CD4-positive, alpha-beta memory T cell (primary cell): Measurements from ENCODE around the gene GPR161. TPM values are rescaled to one million over a fixed set of nuclear protein-coding genes. Genes with fewer than 3 reads are reported as not detected.

ENCODE experiments used
- CTCF ChIA-PET: fragments of 350-600 bp; sonication (Branson Sonifier 250); formaldehyde crosslinking; loops from one replicate; lab custom pipeline; 2021; ENCODE audit warnings: inconsistent platforms; ENCODE audit not compliant: partially characterized antibody; lab: Charles Lee
- POLR2A ChIA-PET: fragments of 350-600 bp; sonication (Branson Sonifier 250); formaldehyde crosslinking; loops from one replicate; lab custom pipeline; 2021; ENCODE audit not compliant: partially characterized antibody; lab: Charles Lee
- DNase-seq, 5 donors: peaks; one replicate each; pipeline versions ENCODE4 v3.0.0 to v3.0.0-alpha.2; 2020 to 2022; ENCODE audit warnings: mixed read lengths in 1 of 5
- H3K27ac ChIP-seq: one replicate; pipeline ENCODE4 v1.7.0; 2013; ENCODE audit warnings: low read depth, low read length
- H3K27me3 ChIP-seq: 2 replicates; pipeline ENCODE4 v1.7.0; 2013; ENCODE audit warnings: mild to moderate bottlenecking, low read length, moderate library complexity; ENCODE audit not compliant: insufficient read depth
- H3K36me3 ChIP-seq: 2 replicates; pipeline ENCODE4 v1.7.0; 2013; ENCODE audit warnings: mild to moderate bottlenecking, low read length, moderate library complexity; ENCODE audit not compliant: insufficient read depth
- H3K4me1 ChIP-seq: 2 replicates; pipeline ENCODE4 v1.7.0; 2013; ENCODE audit warnings: mild to moderate bottlenecking, low read length, moderate library complexity; ENCODE audit not compliant: insufficient read depth
- H3K4me3 ChIP-seq, 2 donors: one replicate each; pipeline ENCODE4 v1.7.0; 2013; ENCODE audit warnings: low read length in 2 of 2, mild to moderate bottlenecking in 1 of 2
- H3K9me3 ChIP-seq, 2 donors: one replicate each; pipeline ENCODE4 v1.7.0; 2013; ENCODE audit warnings: low read length in 2 of 2, control low read depth in 1 of 2; ENCODE audit not compliant: control insufficient read depth in 1 of 2
- H3K27ac Mint-ChIP-seq, 7 donors: one replicate each; pipeline ENCODE4 v1.8.0; 2020 to 2021; ENCODE audit warnings: mixed read lengths in 7 of 7, mild to moderate bottlenecking in 6 of 7, inconsistent platforms in 3 of 7, moderate library complexity in 3 of 7
- H3K27me3 Mint-ChIP-seq, 2 donors: one replicate each; pipeline ENCODE4 v1.8.0; 2020 to 2021; ENCODE audit warnings: mixed read lengths in 2 of 2
- H3K36me3 Mint-ChIP-seq, 2 donors: one replicate each; pipeline ENCODE4 v1.8.0; 2020 to 2021; ENCODE audit warnings: mixed read lengths in 2 of 2, inconsistent platforms in 1 of 2, mild to moderate bottlenecking in 1 of 2
- H3K4me1 Mint-ChIP-seq, 4 donors: one replicate each; pipeline ENCODE4 v1.8.0; 2020 to 2021; ENCODE audit warnings: mixed read lengths in 4 of 4, mild to moderate bottlenecking in 1 of 4
- H3K4me3 Mint-ChIP-seq, 8 donors: one replicate each; pipeline ENCODE4 v1.8.0; 2020 to 2021; ENCODE audit warnings: mixed read lengths in 8 of 8, mild to moderate bottlenecking in 7 of 8, moderate library complexity in 6 of 8, inconsistent platforms in 3 of 8
- H3K9me3 Mint-ChIP-seq, 8 donors: one replicate each; pipeline ENCODE4 v1.8.0; 2020 to 2021; ENCODE audit warnings: mixed read lengths in 8 of 8, mild to moderate bottlenecking in 5 of 8, inconsistent platforms in 3 of 8, moderate library complexity in 1 of 8
- intact Hi-C: fragments of 100-400 bp; cut with micrococcal nuclease; formaldehyde crosslinking; loops from one replicate; pipeline ENCODE4 v1.15.1; 2023
- polyA plus RNA-seq, 2 donors: library from polyadenylated mRNA; unstranded; fragments of 300-500 nt; fragmentation: Illumina TruSeq; gene quantifications; one replicate each; pipeline ENCODE4 v1.2.3, GENCODE V29; 2021
- total RNA-seq, 2 experiments: library from RNA; stranded (reverse); gene quantifications; one replicate each; pipeline ENCODE4 v1.2.3, GENCODE V29; 2021

The GPR161 gene
- total and polyA plus RNA-seq, 4 experiments from 2014 or later, result 0.09 to 0.12 (median 0.10) TPM; not detected in 1

DNA sequence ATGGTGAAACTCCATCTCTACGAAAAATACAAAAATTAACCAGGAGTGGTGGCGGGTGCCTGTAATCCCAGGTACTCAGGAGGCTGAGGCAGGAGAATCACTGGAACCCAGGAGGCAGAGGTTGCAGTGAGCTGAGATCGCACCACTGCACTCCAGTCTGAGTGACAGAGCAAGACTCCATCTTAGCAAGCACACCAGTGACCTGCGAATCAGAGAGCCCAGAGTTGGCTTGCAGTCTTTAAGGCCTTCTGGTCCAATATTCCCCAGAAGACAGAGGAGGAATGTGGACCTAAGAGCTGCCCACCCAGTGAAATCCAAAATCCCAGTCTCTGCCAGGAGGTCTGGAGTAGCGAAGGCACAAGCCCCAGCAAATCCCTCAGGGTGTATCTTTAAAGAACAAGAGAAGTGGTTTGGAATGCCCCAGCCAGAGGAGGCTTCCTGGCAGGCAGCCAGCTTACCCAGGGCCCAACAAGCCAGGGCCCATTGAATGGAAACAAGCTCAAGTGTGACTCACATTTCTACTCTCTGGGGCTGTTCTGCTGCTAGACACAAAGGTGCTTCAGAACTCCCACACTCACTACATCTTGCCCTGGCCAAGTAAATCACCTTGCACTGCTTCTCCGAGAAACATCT, 23.9 kb downstream of the GPR161 start:
- intact Hi-C loops, result no loop called here
- DNase-seq, result no peak
- no peak overlapping the region for H3K4me3 ChIP-seq
- Mint-ChIP-seq H3K27ac (peak overlapping the region in 1 of 7 donors; percentile 14), H3K4me3 (no peak overlapping the region), H3K9me3 (no peaks in the 10 kb centered on the region), H3K4me1 (no peaks in the 10 kb centered on the region), H3K27me3 (no peaks in the 10 kb centered on the region), H3K36me3 (no peaks in the 10 kb centered on the region)
- no peaks in the 10 kb centered on the region for H3K9me3 ChIP-seq
- H3K36me3 ChIP-seq, result no peaks in the 10 kb centered on the region
- H3K27me3 ChIP-seq, result no peaks in the 10 kb centered on the region
- CTCF ChIA-PET, result no interaction called here
- H3K4me1 ChIP-seq, result no peaks in the 10 kb centered on the region
- POLR2A ChIA-PET, result no interaction called here
- H3K27ac ChIP-seq, result no peak overlapping the region

DNA sequence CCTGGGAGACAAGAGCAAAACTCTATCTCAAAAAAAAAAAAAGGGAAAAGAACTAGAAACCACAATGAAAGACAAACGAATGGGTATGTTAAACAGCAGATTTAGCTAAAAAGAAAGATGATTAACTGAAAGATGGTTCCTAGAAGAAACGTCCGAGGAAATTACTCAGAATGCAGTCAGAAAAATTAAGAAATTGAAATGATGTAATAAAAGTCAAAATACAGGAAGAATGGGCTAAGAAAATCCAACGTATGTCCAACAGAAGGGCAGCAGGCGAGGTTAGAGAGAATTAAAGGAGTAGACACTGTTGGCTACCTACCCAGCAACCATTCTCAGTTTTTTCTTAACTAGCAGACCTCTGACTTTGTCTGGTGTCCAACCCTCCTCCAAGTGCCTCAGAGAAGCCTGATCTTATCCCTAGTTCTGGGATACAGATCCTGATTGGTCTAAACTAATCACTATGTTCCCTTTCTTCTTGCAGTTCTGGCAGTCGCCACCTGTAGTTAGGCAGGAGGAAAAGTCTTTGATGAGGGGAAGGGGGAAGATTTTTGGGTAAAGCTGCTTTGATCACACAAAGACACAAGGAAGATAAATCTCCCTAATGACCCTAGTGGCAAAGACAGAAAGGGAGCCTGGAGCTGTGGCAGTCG, 25.7 kb downstream of the GPR161 start:
- Histone ChIP-seq H3K4me3 (no peak overlapping the region), H3K27ac (no peak overlapping the region), H3K27me3 (no peaks in the 10 kb centered on the region), H3K9me3 (no peaks in the 10 kb centered on the region), H3K4me1 (no peaks in the 10 kb centered on the region), H3K36me3 (no peaks in the 10 kb centered on the region)
- H3K27ac Mint-ChIP-seq, result no peak overlapping the region
- no peak overlapping the region for H3K4me3 Mint-ChIP-seq
- POLR2A ChIA-PET, result no interaction called here
- no peak for DNase-seq
- H3K9me3 Mint-ChIP-seq, result no peaks in the 10 kb centered on the region
- CTCF ChIA-PET, result no interaction called here
- intact Hi-C loops, result no loop called here
- H3K27me3 Mint-ChIP-seq, result peaks cover 0 to 2% of the 10 kb centered on the region in 2 donors
- no peaks in the 10 kb centered on the region for H3K36me3 Mint-ChIP-seq
- no peaks in the 10 kb centered on the region for H3K4me1 Mint-ChIP-seq

DNA sequence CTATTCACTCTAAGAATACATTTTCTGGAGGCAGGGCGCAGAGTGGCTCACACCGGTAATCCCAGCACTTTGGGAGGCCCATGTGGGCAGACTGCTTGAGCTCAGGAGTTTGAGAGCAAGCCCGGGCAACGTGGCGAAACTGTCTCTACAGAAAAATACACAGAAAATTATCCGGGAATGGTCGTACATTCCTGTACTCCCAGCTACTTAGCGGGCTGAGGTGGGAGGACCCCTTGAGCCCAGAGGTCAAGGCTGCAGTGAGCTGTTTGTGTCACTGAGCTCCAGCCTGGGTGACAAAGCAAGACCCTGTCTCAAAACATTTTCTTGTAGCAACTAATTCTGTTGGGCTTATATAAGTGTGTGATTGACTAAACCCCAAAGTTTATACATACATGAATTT, 30.5 kb downstream of the GPR161 start:
- POLR2A ChIA-PET, result no interaction called here
- peaks cover 2 to 14% of the 10 kb centered on the region in 2 donors for H3K27me3 Mint-ChIP-seq
- H3K9me3 Mint-ChIP-seq, result no peaks in the 10 kb centered on the region
- no peak for DNase-seq
- Histone ChIP-seq H3K36me3 (no peaks in the 10 kb centered on the region), H3K27me3 (no peaks in the 10 kb centered on the region), H3K4me3 (no peak overlapping the region), H3K9me3 (no peaks in the 10 kb centered on the region), H3K4me1 (no peaks in the 10 kb centered on the region), H3K27ac (no peak overlapping the region)
- intact Hi-C loops, result no loop called here
- H3K4me1 Mint-ChIP-seq, result no peaks in the 10 kb centered on the region
- CTCF ChIA-PET, result interaction anchor here (1.0 to 2.1 kb wide), 2 partner anchors 18 to 23 kb away, joined by 3 to 9 read pairs; no protein-coding TSS in a partner anchor
- no peaks in the 10 kb centered on the region for H3K36me3 Mint-ChIP-seq
- no peak overlapping the region for H3K4me3 Mint-ChIP-seq
- H3K27ac Mint-ChIP-seq, result no peak overlapping the region

DNA sequence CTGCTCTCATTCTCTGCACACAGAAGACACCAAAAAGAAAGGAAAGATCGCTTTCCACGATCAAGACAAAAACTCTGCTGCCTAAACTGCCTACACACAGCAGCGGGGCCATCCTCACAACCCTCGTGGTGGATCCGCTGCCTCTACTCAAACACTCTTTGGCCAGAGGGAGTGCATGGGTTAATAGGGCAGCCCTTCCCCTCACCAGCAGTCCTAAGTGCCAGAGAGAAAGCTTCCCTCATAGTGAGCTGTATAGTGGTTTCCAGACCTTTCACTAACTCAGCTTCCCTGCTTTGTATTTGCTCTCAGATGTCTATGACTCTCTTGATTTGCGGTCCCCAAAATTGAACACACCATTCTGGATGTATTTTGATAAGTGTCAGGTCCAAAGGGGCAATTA, 30.9 kb downstream of the GPR161 start:
- no peak for DNase-seq
- Histone ChIP-seq H3K4me3 (no peak overlapping the region), H3K9me3 (no peaks in the 10 kb centered on the region), H3K27me3 (no peaks in the 10 kb centered on the region), H3K4me1 (no peaks in the 10 kb centered on the region), H3K27ac (no peak overlapping the region), H3K36me3 (no peaks in the 10 kb centered on the region)
- no peak overlapping the region for H3K27ac Mint-ChIP-seq
- no peaks in the 10 kb centered on the region for H3K9me3 Mint-ChIP-seq
- no peak overlapping the region for H3K4me3 Mint-ChIP-seq
- ChIA-PET CTCF (interaction anchor here (1.0 kb wide), 1 partner anchor 18 kb away, joined by 3 read pairs; no protein-coding TSS in a partner anchor), POLR2A (no interaction called here)
- H3K36me3 Mint-ChIP-seq, result no peaks in the 10 kb centered on the region
- H3K27me3 Mint-ChIP-seq, result peaks cover 2 to 14% of the 10 kb centered on the region in 2 donors
- intact Hi-C loops, result no loop called here
- H3K4me1 Mint-ChIP-seq, result no peaks in the 10 kb centered on the region

DNA sequence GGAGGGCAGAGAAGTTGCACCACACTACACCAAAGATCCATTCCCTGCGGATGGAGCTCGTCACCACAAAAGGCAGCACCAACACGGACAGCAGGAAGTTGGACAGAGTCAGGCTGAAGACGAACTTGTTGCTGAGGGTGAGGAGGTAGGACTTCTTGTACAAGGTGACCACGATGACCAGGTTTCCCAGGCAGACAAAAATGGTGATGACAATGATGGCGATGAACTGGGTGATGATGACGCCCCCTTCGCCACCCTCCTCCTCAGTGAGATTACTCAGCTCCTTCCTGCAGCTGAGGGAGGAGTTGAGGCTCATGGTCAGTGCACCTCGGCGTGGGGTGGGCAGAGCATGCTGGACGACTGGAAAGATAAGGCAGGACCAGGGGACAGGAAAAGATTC, 32.2 kb downstream of the GPR161 start:
- Histone ChIP-seq H3K27ac (no peak overlapping the region), H3K9me3 (no peaks in the 10 kb centered on the region), H3K4me3 (no peak overlapping the region), H3K27me3 (no peaks in the 10 kb centered on the region), H3K36me3 (no peaks in the 10 kb centered on the region), H3K4me1 (no peaks in the 10 kb centered on the region)
- no peaks in the 10 kb centered on the region for H3K9me3 Mint-ChIP-seq
- ChIA-PET POLR2A (no interaction called here), CTCF (no interaction called here)
- peaks cover 0 to under 1% (median 0%) of the 10 kb centered on the region in 4 donors for H3K4me1 Mint-ChIP-seq
- H3K27me3 Mint-ChIP-seq, result peaks cover 2 to 14% of the 10 kb centered on the region in 2 donors
- DNase-seq, result no peak
- intact Hi-C loops, result no loop called here
- H3K4me3 Mint-ChIP-seq, result no peak overlapping the region
- no peak overlapping the region for H3K27ac Mint-ChIP-seq
- H3K36me3 Mint-ChIP-seq, result no peaks in the 10 kb centered on the region

DNA sequence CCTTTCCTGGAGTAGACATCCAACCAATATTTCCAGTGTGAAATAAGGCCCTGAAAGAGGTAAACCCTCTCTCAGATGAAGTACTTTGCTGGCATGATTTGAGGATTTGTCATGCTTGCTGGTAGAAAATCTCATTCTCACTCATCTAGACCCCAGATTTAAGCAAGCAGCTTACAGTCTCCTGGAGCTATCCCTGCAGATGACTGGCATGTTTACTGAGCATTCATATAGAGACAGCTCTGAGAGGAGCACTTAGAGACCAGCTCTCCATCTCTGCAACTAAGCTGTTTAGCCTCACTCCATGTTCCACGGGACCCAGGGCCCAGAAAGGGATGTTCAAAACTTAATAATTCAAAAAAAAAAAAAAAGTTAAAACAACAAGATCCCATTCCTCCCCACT, 34.2 kb downstream of the GPR161 start:
- no peak for DNase-seq
- intact Hi-C loops, result no loop called here
- Mint-ChIP-seq H3K27ac (peak overlapping the region in 1 of 7 donors; percentile 31), H3K4me1 (peaks cover 0 to 5% (median 0%) of the 10 kb centered on the region in 4 donors), H3K9me3 (no peaks in the 10 kb centered on the region), H3K4me3 (no peak overlapping the region), H3K27me3 (peaks cover 2 to 14% of the 10 kb centered on the region in 2 donors), H3K36me3 (no peaks in the 10 kb centered on the region)
- Histone ChIP-seq H3K4me3 (no peak overlapping the region), H3K27ac (no peak overlapping the region), H3K36me3 (no peaks in the 10 kb centered on the region), H3K27me3 (no peaks in the 10 kb centered on the region), H3K4me1 (no peaks in the 10 kb centered on the region), H3K9me3 (no peaks in the 10 kb centered on the region)
- POLR2A ChIA-PET, result no interaction called here
- CTCF ChIA-PET, result interaction anchor here (1.6 to 2.4 kb wide), 2 partner anchors 10 to 20 kb away, joined by 3 to 13 read pairs; no protein-coding TSS in a partner anchor

DNA sequence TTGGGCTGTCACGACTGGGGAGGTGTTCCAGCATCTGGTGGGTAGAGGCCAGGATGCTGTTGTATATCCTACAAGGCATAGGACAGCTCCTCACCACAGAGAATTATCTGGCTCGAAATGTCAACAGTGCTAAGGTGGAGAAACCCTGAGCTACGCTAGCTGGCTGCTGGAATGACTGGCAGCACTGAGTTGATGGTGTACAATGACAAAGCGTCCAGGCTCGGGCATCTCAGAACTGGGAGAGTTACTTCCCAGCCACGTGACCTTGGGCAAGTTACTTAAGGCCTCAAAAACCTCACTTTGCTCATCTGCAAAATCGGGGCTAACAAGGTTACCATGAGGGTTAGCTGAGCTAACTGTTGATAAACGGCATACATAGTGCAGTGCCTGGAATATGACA, 35.4 kb downstream of the GPR161 start:
- no peak overlapping the region for H3K4me3 Mint-ChIP-seq
- ChIA-PET POLR2A (no interaction called here), CTCF (interaction anchor here (2.4 kb wide), 1 partner anchor 18 kb away, joined by 13 read pairs; no protein-coding TSS in a partner anchor)
- no peak overlapping the region for H3K27ac Mint-ChIP-seq
- no peaks in the 10 kb centered on the region for H3K36me3 Mint-ChIP-seq
- H3K4me1 ChIP-seq, result no peaks in the 10 kb centered on the region
- intact Hi-C loops, result no loop called here
- H3K9me3 ChIP-seq, result no peaks in the 10 kb centered on the region
- peaks cover 2 to 12% of the 10 kb centered on the region in 2 donors for H3K27me3 Mint-ChIP-seq
- H3K4me1 Mint-ChIP-seq, result peaks cover 0 to 5% (median 0%) of the 10 kb centered on the region in 4 donors
- no peaks in the 10 kb centered on the region for H3K9me3 Mint-ChIP-seq
- DNase-seq, result no peak
- H3K27ac ChIP-seq, result no peak overlapping the region
- H3K4me3 ChIP-seq, result no peak overlapping the region
- no peaks in the 10 kb centered on the region for H3K27me3 ChIP-seq
- no peaks in the 10 kb centered on the region for H3K36me3 ChIP-seq
